GM12875 (cell line): ENCODE data around the gene SYNE2.

ENCODE experiments used
- H3K4me3 ChIP-seq: one replicate; pipeline ENCODE4 v1.5.1; 2011; ENCODE audit warnings: low read depth, low read length, control low read depth
- TF ChIP-seq, protein P1 (sequence below): IDR thresholded peaks from 2 replicates; pipeline ENCODE4 v1.5.1; 2011; ENCODE audit warnings: low read depth, mild to moderate bottlenecking, control low read depth, inconsistent platforms, low read length, moderate library complexity, borderline replicate concordance; ENCODE audit not compliant: insufficient read depth

SYNE2 gene

GRCh38 chr14:64265222-64265621, 412.4 kb downstream of the SYNE2 start:
- H3K4me3 ChIP-seq, result no peak overlapping the region
- TF ChIP-seq, protein P1, sequence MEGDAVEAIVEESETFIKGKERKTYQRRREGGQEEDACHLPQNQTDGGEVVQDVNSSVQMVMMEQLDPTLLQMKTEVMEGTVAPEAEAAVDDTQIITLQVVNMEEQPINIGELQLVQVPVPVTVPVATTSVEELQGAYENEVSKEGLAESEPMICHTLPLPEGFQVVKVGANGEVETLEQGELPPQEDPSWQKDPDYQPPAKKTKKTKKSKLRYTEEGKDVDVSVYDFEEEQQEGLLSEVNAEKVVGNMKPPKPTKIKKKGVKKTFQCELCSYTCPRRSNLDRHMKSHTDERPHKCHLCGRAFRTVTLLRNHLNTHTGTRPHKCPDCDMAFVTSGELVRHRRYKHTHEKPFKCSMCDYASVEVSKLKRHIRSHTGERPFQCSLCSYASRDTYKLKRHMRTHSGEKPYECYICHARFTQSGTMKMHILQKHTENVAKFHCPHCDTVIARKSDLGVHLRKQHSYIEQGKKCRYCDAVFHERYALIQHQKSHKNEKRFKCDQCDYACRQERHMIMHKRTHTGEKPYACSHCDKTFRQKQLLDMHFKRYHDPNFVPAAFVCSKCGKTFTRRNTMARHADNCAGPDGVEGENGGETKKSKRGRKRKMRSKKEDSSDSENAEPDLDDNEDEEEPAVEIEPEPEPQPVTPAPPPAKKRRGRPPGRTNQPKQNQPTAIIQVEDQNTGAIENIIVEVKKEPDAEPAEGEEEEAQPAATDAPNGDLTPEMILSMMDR, result no peak

DNA sequence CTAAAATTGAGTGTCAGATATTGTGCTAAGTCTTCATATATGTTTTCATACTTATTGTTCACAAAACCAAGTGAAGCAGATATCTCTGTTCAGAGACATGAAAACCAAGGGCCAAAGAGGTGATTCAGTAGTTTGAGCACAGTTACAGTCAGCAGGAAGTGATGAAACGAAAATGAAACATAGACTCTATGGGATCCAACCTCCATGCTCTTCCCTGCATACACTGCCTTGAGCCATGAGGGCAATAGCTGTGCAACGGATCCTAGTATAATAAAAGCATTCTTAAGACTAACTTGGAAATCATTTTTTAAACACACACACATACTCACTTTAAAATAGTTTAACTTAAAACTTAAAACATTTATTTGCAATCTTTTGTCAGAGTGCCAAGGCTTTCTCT, 413.4 kb downstream of the SYNE2 start:
- TF ChIP-seq, protein P1, result no peak
- no peak overlapping the region for H3K4me3 ChIP-seq

DNA sequence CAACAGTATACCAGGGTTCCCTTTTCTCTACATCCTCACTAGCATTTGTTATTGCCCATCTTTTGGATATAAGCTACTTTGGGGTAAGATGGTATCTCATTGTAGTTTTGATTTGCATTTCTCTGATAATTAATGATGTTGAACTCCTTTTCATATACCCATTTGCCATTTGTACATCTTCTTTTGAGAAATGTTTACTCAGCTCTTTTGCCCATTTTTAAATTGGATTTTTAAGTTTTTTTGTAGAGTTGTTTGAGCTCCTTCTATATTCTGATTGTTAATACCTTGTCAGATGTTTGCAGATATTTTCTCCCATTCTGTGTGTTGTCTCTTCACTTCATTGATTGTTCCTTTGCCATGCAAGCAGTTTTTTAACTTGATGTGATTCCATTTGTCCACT, 419.2 kb downstream of the SYNE2 start:
- no peak overlapping the region for H3K4me3 ChIP-seq
- TF ChIP-seq, protein P1, result no peak
